Epithelial cell of proximal tubule (primary cell): ENCODE results near the gene CAPN14. TPM values are rescaled to one million over a fixed set of nuclear protein-coding genes. Genes with fewer than 3 reads are reported as not detected.

Experiments used
- DNase-seq: peaks from one replicate; pipeline ENCODE4 v3.0.0-alpha.2; 2011; ENCODE audit warnings: low read depth
- H3K4me3 ChIP-seq: 2 replicates; pipeline ENCODE4 v1.5.1; 2011; ENCODE audit warnings: low read depth, mild to moderate bottlenecking, low read length
- total RNA-seq: library from RNA; depleted of rRNA; stranded (reverse); fragments of >200 nt; gene quantifications from 2 replicates; pipeline ENCODE4 v1.2.3, GENCODE V29; 2015
- TF ChIP-seq, protein P1 (sequence below): conservative IDR thresholded peaks from 2 replicates; pipeline ENCODE4 v1.5.1; 2012; ENCODE audit warnings: low read depth, mild to moderate bottlenecking, low read length

The CAPN14 gene
- total RNA-seq, 1 donor from 2014 or later, result 0.46 TPM

DNA sequence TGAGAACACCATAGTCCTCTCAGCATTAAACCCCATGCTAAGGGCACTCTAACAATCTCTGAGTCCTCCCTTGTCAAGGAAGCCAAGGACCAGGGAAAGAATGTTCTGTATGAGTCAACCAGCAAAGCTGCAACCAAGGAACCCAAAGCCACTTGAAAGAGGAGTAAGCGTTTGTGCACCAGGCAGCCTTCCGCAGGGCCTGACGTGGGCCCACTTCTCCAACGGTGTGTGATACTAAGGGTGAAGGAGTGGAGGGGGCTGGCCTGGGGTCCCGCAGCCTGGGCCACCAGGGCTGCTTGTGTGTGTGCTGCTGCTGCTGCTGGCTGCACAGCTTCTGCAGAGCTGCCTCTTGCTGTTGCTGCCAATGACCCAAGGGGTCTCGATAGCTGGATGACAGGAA is 49.0 kb downstream of the CAPN14 start:
- no peak for DNase-seq
- TF ChIP-seq, protein P1, sequence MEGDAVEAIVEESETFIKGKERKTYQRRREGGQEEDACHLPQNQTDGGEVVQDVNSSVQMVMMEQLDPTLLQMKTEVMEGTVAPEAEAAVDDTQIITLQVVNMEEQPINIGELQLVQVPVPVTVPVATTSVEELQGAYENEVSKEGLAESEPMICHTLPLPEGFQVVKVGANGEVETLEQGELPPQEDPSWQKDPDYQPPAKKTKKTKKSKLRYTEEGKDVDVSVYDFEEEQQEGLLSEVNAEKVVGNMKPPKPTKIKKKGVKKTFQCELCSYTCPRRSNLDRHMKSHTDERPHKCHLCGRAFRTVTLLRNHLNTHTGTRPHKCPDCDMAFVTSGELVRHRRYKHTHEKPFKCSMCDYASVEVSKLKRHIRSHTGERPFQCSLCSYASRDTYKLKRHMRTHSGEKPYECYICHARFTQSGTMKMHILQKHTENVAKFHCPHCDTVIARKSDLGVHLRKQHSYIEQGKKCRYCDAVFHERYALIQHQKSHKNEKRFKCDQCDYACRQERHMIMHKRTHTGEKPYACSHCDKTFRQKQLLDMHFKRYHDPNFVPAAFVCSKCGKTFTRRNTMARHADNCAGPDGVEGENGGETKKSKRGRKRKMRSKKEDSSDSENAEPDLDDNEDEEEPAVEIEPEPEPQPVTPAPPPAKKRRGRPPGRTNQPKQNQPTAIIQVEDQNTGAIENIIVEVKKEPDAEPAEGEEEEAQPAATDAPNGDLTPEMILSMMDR, result no peak
- no peak overlapping the region for H3K4me3 ChIP-seq

DNA sequence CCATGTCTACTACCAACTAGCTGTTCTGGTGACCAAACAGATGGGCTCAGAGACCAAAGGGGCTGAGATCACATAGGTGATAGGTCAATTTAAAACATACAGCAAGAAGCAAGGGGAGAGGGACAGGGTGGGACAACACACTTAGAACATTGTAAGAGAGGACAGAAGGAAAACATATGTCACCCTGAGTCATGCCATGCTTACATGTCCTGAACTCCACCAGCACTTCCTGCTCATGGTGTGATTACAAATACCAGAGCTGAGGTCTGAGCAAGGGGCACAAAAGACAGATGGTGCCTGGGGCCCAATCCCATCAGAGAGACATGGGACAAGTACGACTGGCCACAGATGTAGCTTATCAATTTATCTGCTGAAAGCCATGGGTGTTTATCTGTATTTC is 50.4 kb downstream of the CAPN14 start:
- TF ChIP-seq, protein P1, result no peak
- no peak overlapping the region for H3K4me3 ChIP-seq
- no peak for DNase-seq

GRCh38 chr2:31163011-31163539 is 54.2 kb downstream of the CAPN14 start:
- TF ChIP-seq, protein P1, result no peak
- H3K4me3 ChIP-seq, result no peak overlapping the region

GRCh38 chr2:31161637-31162036 is 55.7 kb downstream of the CAPN14 start:
- no peak overlapping the region for H3K4me3 ChIP-seq
- TF ChIP-seq, protein P1, result no peak
- no peak for DNase-seq

More at GRCh38 chr2:31163011-31163539, 54.2 kb downstream of the CAPN14 start:
- no peak for DNase-seq

DNA sequence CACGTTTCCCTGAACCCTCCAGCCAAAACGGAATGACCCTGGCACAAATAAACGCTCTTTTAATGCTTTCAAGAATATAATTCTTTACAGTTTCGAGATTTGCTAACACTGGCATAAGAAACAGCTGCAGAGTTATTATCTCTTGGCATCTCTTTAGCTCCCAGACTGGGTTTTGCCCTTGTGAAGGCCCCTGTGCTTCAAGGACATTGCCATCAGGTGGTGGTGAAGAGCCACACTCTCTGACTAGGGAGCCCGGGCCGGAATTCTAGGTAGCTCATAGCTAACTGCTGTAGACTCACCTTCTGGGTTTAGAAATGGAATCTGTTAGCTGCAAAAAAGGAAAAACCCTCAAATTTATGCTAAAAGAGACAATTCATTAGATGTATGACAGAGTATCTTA is 65.8 kb downstream of the CAPN14 start:
- H3K4me3 ChIP-seq, result no peak overlapping the region
- no peak for DNase-seq
- TF ChIP-seq, protein P1, result peak; percentile 43

GRCh38 chr2:31150120-31150670 is 67.1 kb downstream of the CAPN14 start:
- TF ChIP-seq, protein P1, result no peak
- no peak overlapping the region for H3K4me3 ChIP-seq
- no peak for DNase-seq

DNA sequence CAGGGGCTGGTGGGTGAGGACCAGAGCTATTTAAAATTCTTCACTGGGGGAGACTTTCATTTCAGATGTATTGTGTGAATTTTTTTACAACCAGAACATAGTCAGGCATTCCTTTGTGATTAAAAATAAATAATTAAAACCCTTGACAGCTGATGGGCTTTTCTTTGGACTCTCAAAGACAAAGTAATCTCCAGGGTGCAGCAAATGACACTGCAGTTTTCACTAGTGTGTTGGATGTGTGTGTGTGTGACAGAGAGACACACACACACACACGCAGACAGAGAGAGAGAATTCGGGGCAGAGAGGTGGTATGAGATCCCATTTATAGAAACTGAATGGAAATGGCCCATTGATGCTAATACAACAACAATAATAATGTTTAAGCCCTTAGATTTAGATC is 68.8 kb downstream of the CAPN14 start:
- TF ChIP-seq, protein P1, result no peak
- no peak overlapping the region for H3K4me3 ChIP-seq
- DNase-seq, result no peak
